Activated CD4-positive, alpha-beta memory T cell treated with anti-CD3 and anti-CD28 coated beads for 36 hours (primary cell): ENCODE measurements around the gene CD4. TPM values are rescaled to one million over a fixed set of nuclear protein-coding genes. Genes with fewer than 3 reads are reported as not detected.
"Not testable (repeated sequence)": the region's sequence is repeated elsewhere in the genome, so short reads cannot be mapped to it uniquely, and the experiment has no call there.

Experiments
- CTCF ChIA-PET: fragments of 350-600 bp; sonication (Branson Sonifier 250); formaldehyde crosslinking; loops from one replicate; lab custom pipeline; 2021; ENCODE audit warnings: antibody characterized with exemption, inconsistent platforms; lab: Charles Lee
- POLR2A ChIA-PET: fragments of 350-600 bp; sonication (Branson Sonifier 250); formaldehyde crosslinking; loops from one replicate; lab custom pipeline; 2021; ENCODE audit warnings: antibody characterized with exemption; lab: Charles Lee
- DNase-seq: peaks from one replicate; pipeline ENCODE4 v3.0.0-alpha.2; 2020
- H3K27ac Mint-ChIP-seq: one replicate; pipeline ENCODE4 v1.8.0; 2021; ENCODE audit warnings: mixed read lengths
- H3K27me3 Mint-ChIP-seq: one replicate; pipeline ENCODE4 v1.8.0; 2021; ENCODE audit warnings: mixed read lengths
- H3K36me3 Mint-ChIP-seq: one replicate; pipeline ENCODE4 v1.8.0; 2021; ENCODE audit warnings: mixed read lengths
- H3K4me1 Mint-ChIP-seq: one replicate; pipeline ENCODE4 v1.8.0; 2021; ENCODE audit warnings: low read depth, mixed read lengths
- H3K4me3 Mint-ChIP-seq: one replicate; pipeline ENCODE4 v1.8.0; 2021; ENCODE audit warnings: mild to moderate bottlenecking, mixed read lengths
- H3K9me3 Mint-ChIP-seq: one replicate; pipeline ENCODE4 v1.8.0; 2021; ENCODE audit warnings: mixed read lengths
- intact Hi-C: fragments of 100-400 bp; cut with micrococcal nuclease; formaldehyde crosslinking; loops from one replicate; pipeline ENCODE4 v1.15.1; 2023
- total RNA-seq, 2 experiments: library from RNA; stranded (reverse); gene quantifications; one replicate each; pipeline ENCODE4 v1.2.3, GENCODE V29; 2021

CD4 gene
- total RNA-seq, 2 experiments from 2014 or later, result 290 to 300 TPM

GRCh38 chr12:6858799-6859198 lies 69.5 kb downstream of the CD4 start:
- POLR2A ChIA-PET, result interaction anchor here (1.0 kb wide), 1 partner anchor 8 kb away, joined by 3 read pairs; no protein-coding TSS in a partner anchor
- CTCF ChIA-PET, result no interaction called here
- H3K4me3 Mint-ChIP-seq, result no peak overlapping the region

GRCh38 chr12:6860116-6860515 lies 70.8 kb downstream of the CD4 start:
- no peaks in the 10 kb centered on the region for H3K4me1 Mint-ChIP-seq
- ChIA-PET POLR2A (interaction anchor here (1.6 to 1.8 kb wide), 2 partner anchors 8 to 12 kb away, joined by 4 to 8 read pairs; partner anchors contain the start of genes CDCA3, SPSB2 and USP5), CTCF (interaction anchor here (3.3 kb wide), 1 partner anchor 12 kb away, joined by 12 read pairs; the partner anchor contains the start of gene SPSB2)
- no peak for DNase-seq
- peaks cover 60% of the 10 kb centered on the region for H3K36me3 Mint-ChIP-seq
- no peak overlapping the region for H3K27ac Mint-ChIP-seq
- H3K4me3 Mint-ChIP-seq, result no peak overlapping the region
- H3K27me3 Mint-ChIP-seq, result no peaks in the 10 kb centered on the region
- no peaks in the 10 kb centered on the region for H3K9me3 Mint-ChIP-seq
- intact Hi-C loops, result no loop called here

More at GRCh38 chr12:6858799-6859198, 69.5 kb downstream of the CD4 start:
- peaks cover 11% of the 10 kb centered on the region for H3K4me1 Mint-ChIP-seq
- no peak for DNase-seq
- H3K9me3 Mint-ChIP-seq, result no peaks in the 10 kb centered on the region
- no peaks in the 10 kb centered on the region for H3K27me3 Mint-ChIP-seq
- H3K36me3 Mint-ChIP-seq, result peaks cover 54% of the 10 kb centered on the region
- intact Hi-C loops, result no loop called here
- no peak overlapping the region for H3K27ac Mint-ChIP-seq

- no peak for DNase-seq
- H3K4me1 Mint-ChIP-seq, result no peaks in the 10 kb centered on the region
- no peaks in the 10 kb centered on the region for H3K9me3 Mint-ChIP-seq
- H3K36me3 Mint-ChIP-seq, result peaks cover 60% of the 10 kb centered on the region
- H3K27ac Mint-ChIP-seq, result no peak overlapping the region
- intact Hi-C loops, result no loop called here
- H3K4me3 Mint-ChIP-seq, result no peak overlapping the region
- ChIA-PET CTCF (interaction anchor here (3.3 kb wide), 1 partner anchor 12 kb away, joined by 12 read pairs; the partner anchor contains the start of gene SPSB2), POLR2A (interaction anchor here (0.9 to 1.8 kb wide), 3 partner anchors 9 to 84 kb away, joined by 3 to 8 read pairs (median 4); partner anchors contain the start of genes CDCA3, SPSB2 and USP5)
- H3K27me3 Mint-ChIP-seq, result no peaks in the 10 kb centered on the region
Observed at GRCh38 chr12:6860942-6861341, 71.6 kb downstream of the CD4 start.

GRCh38 chr12:6861391-6861790 lies 72.1 kb downstream of the CD4 start:
- Mint-ChIP-seq H3K27ac (no peak overlapping the region), H3K4me1 (peaks cover under 1% of the 10 kb centered on the region), H3K9me3 (no peaks in the 10 kb centered on the region), H3K36me3 (peaks cover 59% of the 10 kb centered on the region), H3K4me3 (no peak overlapping the region), H3K27me3 (no peaks in the 10 kb centered on the region)
- POLR2A ChIA-PET, result interaction anchor here (0.9 to 1.8 kb wide), 3 partner anchors 10 to 84 kb away, joined by 3 to 8 read pairs (median 4); partner anchors contain the start of genes CDCA3, SPSB2 and USP5
- intact Hi-C loops, result no loop called here
- CTCF ChIA-PET, result interaction anchor here (3.3 kb wide), 1 partner anchor 11 kb away, joined by 12 read pairs; the partner anchor contains the start of gene SPSB2
- no peak for DNase-seq

- no peak overlapping the region for H3K4me3 Mint-ChIP-seq
- no peak overlapping the region for H3K27ac Mint-ChIP-seq
- H3K4me1 Mint-ChIP-seq, result peaks cover 10% of the 10 kb centered on the region
- H3K9me3 Mint-ChIP-seq, result no peaks in the 10 kb centered on the region
- intact Hi-C loops, result no loop called here
- DNase-seq, result no peak
- peaks cover 53% of the 10 kb centered on the region for H3K36me3 Mint-ChIP-seq
- no peaks in the 10 kb centered on the region for H3K27me3 Mint-ChIP-seq
- ChIA-PET POLR2A (interaction anchor here (1.1 kb wide), 1 partner anchor 9 kb away, joined by 4 read pairs; no protein-coding TSS in a partner anchor), CTCF (no interaction called here)
Observed at GRCh38 chr12:6863033-6863432, 73.7 kb downstream of the CD4 start.

- no peaks in the 10 kb centered on the region for H3K9me3 Mint-ChIP-seq
- intact Hi-C loops, result no loop called here
- peaks cover 16% of the 10 kb centered on the region for H3K4me1 Mint-ChIP-seq
- H3K27me3 Mint-ChIP-seq, result no peaks in the 10 kb centered on the region
- POLR2A ChIA-PET, result interaction anchor here (1.0 to 1.1 kb wide), 2 partner anchors 9 kb away, joined by 4 read pairs; partner anchors contain the start of gene SPSB2
- no peak overlapping the region for H3K27ac Mint-ChIP-seq
- peaks cover 55% of the 10 kb centered on the region for H3K36me3 Mint-ChIP-seq
- CTCF ChIA-PET, result interaction anchor here (0.6 to 2.1 kb wide), 4 partner anchors 10 to 28 kb away, joined by 3 to 10 read pairs (median 4); partner anchors contain the start of genes CDCA3, SPSB2 and USP5
- H3K4me3 Mint-ChIP-seq, result no peak overlapping the region
- DNase-seq, result no peak
Observed at GRCh38 chr12:6863586-6864321, 74.4 kb downstream of the CD4 start.

GRCh38 chr12:6865307-6865706 lies 76.0 kb downstream of the CD4 start:
- ChIA-PET CTCF (interaction anchor here (1.3 to 2.1 kb wide), 4 partner anchors 13 to 302 kb away, joined by 3 to 10 read pairs (median 5); partner anchors contain the start of genes CDCA3 and USP5), POLR2A (interaction anchor here (4.8 kb wide), 1 partner anchor 12 kb away, joined by 94 read pairs; the partner anchor contains the start of genes CDCA3 and USP5)
- H3K27ac Mint-ChIP-seq, result peak overlapping the region; percentile 10
- H3K4me1 Mint-ChIP-seq, result peaks cover 31% of the 10 kb centered on the region
- H3K9me3 Mint-ChIP-seq, H3K4me3 Mint-ChIP-seq, intact Hi-C loops, H3K27me3 Mint-ChIP-seq, DNase-seq: not testable (repeated sequence)
- H3K36me3 Mint-ChIP-seq, result peaks cover 61% of the 10 kb centered on the region

GRCh38 chr12:6866163-6866919 lies 77.0 kb downstream of the CD4 start:
- peaks cover 41% of the 10 kb centered on the region for H3K4me1 Mint-ChIP-seq
- no peak for DNase-seq
- H3K9me3 Mint-ChIP-seq, result no peaks in the 10 kb centered on the region
- intact Hi-C loops, result no loop called here
- CTCF ChIA-PET, result interaction anchor here (1.1 to 3.8 kb wide), 4 partner anchors 13 to 113 kb away, joined by 3 to 49 read pairs (median 5); partner anchors contain the start of genes CDCA3, MLF2 and USP5
- H3K27me3 Mint-ChIP-seq, result no peaks in the 10 kb centered on the region
- peak overlapping the region; percentile 98 for H3K4me3 Mint-ChIP-seq
- POLR2A ChIA-PET, result interaction anchor here (0.5 to 4.8 kb wide), 13 partner anchors 8 to 1065 kb away, joined by 3 to 94 read pairs (median 3); partner anchors contain the start of genes C12orf57, CDCA3, MLF2 and PTPN6
- peaks cover 62% of the 10 kb centered on the region for H3K36me3 Mint-ChIP-seq
- no peak overlapping the region for H3K27ac Mint-ChIP-seq

- Mint-ChIP-seq H3K27me3 (no peaks in the 10 kb centered on the region), H3K27ac (peak overlapping the region; percentile 98), H3K36me3 (peaks cover 63% of the 10 kb centered on the region), H3K4me3 (peak overlapping the region; percentile 98), H3K4me1 (peaks cover 48% of the 10 kb centered on the region), H3K9me3 (no peaks in the 10 kb centered on the region)
- POLR2A ChIA-PET, result interaction anchor here (0.5 to 4.8 kb wide), 13 partner anchors 9 to 1065 kb away, joined by 3 to 94 read pairs (median 3); partner anchors contain the start of genes C12orf57, CDCA3, MLF2 and PTPN6
- CTCF ChIA-PET, result interaction anchor here (0.7 to 3.8 kb wide), 3 partner anchors 14 to 246 kb away, joined by 3 to 49 read pairs (median 3); partner anchors contain the start of genes CDCA3, MLF2 and USP5
- intact Hi-C loops, result no loop called here
- DNase-seq, result no peak
Observed at GRCh38 chr12:6866920-6867412, 77.6 kb downstream of the CD4 start.

- peaks cover 54% of the 10 kb centered on the region for H3K4me1 Mint-ChIP-seq
- peaks cover 63% of the 10 kb centered on the region for H3K36me3 Mint-ChIP-seq
- peak within 1 kb of the TSS; percentile 98 for H3K27ac Mint-ChIP-seq
- POLR2A ChIA-PET, result interaction anchor here (0.7 to 4.8 kb wide), 12 partner anchors 15 to 333 kb away, joined by 3 to 94 read pairs (median 4); partner anchors contain the start of genes C12orf57, CD4, CDCA3 and GAPDH
- H3K4me3 Mint-ChIP-seq, result peak within 1 kb of the TSS; percentile 98
- peak; percentile 88 for DNase-seq
- intact Hi-C loops, result no loop called here
- H3K27me3 Mint-ChIP-seq, result no peaks in the 10 kb centered on the region
- H3K9me3 Mint-ChIP-seq, result no peaks in the 10 kb centered on the region
- CTCF ChIA-PET, result interaction anchor here (0.7 to 3.8 kb wide), 3 partner anchors 14 to 245 kb away, joined by 3 to 49 read pairs (median 27); partner anchors contain the start of genes CDCA3 and USP5
Observed at GRCh38 chr12:6867413-6868210, 78.3 kb downstream of the CD4 start, which contains the start of gene TPI1. Gene TPI1 (plus strand): TSS chr12:6867531. CDS start chr12:6867567, 36 bp downstream.
